Stimulated activated CD4-positive, alpha-beta T cell treated with anti-CD3 and anti-CD28 coated beads, TNF-alpha, amount 100 ng/mL, for 24 hours (primary cell): ENCODE results near the gene AGPS.

Source experiments
- DNase-seq, 3 experiments: peaks; one replicate each; pipeline ENCODE4 v3.0.0-alpha.2; 2020; ENCODE audit warnings: low read depth in 3 of 3

AGPS gene

DNA sequence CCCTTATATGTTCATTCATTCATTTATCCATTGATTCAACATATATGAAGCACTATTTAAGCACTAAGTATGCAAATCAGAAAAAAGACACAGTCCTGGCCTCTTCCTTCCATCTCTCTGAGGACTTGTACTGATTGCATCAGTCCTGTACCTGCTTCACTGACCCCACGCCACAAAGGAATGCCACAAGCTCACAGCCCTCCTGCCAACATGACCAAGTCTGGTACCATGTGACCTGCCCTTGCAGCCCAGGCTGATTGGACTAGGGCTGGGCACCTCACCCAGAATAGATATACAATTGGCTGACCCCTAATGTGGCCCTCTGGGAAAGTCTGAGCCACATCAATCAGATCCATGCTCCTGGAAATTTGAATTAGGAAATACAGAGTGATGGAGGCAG is 196.6 kb downstream of the AGPS start:
- DNase-seq = no peak

DNA sequence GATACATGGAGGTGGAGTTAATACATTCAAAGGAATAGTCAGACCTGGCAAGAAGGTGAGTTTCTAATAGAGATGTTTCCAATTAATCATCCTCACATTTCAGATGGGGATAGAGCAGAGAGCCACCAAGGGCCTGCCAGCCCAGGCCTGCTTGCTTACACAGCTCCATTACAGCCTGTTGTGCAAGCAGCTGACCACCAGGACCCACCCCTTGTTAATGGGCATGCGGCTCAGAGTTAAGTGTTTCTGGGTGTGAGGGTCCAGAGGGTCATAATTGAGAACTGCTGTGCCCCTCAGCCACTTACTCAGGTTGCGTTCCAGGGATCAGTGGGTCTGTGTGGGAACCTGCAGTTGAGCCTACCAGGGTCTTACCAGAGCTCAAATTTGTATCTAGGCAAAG is 199.8 kb downstream of the AGPS start:
- no peak for DNase-seq

GRCh38 chr2:177592945-177593344 is 200.4 kb downstream of the AGPS start:
- no peak for DNase-seq

- no peak for DNase-seq
Measured at GRCh38 chr2:177593402-177593801, 200.8 kb downstream of the AGPS start.
